Neural progenitor cell (in vitro differentiated cells): ENCODE results near the gene CCDC85C. TPM values are rescaled to one million over a fixed set of nuclear protein-coding genes. Genes with fewer than 3 reads are reported as not detected.

Source experiments
- DNase-seq: peaks from one replicate; pipeline ENCODE4 v3.0.0-alpha.2; 2016; ENCODE audit warnings: low spot score
- H2AFZ ChIP-seq: fragments of 200-600 bp; sonication (generic); replicated peaks from 2 replicates; pipeline ENCODE4 v1.6.1; 2016; ENCODE audit warnings: antibody characterized with exemption
- H3F3A ChIP-seq: fragments of 200-600 bp; sonication (generic); 2 replicates; pipeline ENCODE4 v1.6.1; 2016; ENCODE audit warnings: antibody characterized with exemption, low read depth
- H3K27ac ChIP-seq: fragments of 200-600 bp; sonication (generic); 2 replicates; pipeline ENCODE4 v1.5.1; 2016; ENCODE audit warnings: mild to moderate bottlenecking
- H3K27me3 ChIP-seq: fragments of 200-600 bp; sonication (generic); 2 replicates; pipeline ENCODE4 v1.6.1; 2016; ENCODE audit warnings: mild to moderate bottlenecking, moderate library complexity
- H3K36me3 ChIP-seq: fragments of 200-600 bp; sonication (generic); 2 replicates; pipeline ENCODE4 v1.5.1; 2016
- H3K4me1 ChIP-seq: fragments of 200-600 bp; sonication (generic); 2 replicates; pipeline ENCODE4 v1.6.1; 2016; ENCODE audit warnings: mixed run types
- H3K4me2 ChIP-seq: fragments of 200-600 bp; sonication (generic); 2 replicates; pipeline ENCODE4 v1.6.1; 2016
- H3K4me3 ChIP-seq: fragments of 200-600 bp; sonication (generic); 2 replicates; pipeline ENCODE4 v1.5.1; 2016
- H3K79me2 ChIP-seq: fragments of 200-600 bp; sonication (generic); 2 replicates; pipeline ENCODE4 v1.6.1; 2016; ENCODE audit warnings: low read depth
- H3K9ac ChIP-seq: fragments of 200-600 bp; sonication (generic); 2 replicates; pipeline ENCODE4 v1.6.1; 2016
- H3K9me3 ChIP-seq: fragments of 200-600 bp; sonication (generic); 2 replicates; pipeline ENCODE4 v1.5.1; 2016; ENCODE audit warnings: low read depth
- H4K20me1 ChIP-seq: fragments of 200-600 bp; sonication (generic); 2 replicates; pipeline ENCODE4 v1.6.1; 2016; ENCODE audit warnings: low read depth
- H3K27ac Mint-ChIP-seq: 3 replicates; pipeline ENCODE4 v1.8.0; 2021; ENCODE audit warnings: mixed read lengths
- H3K27me3 Mint-ChIP-seq: 2 replicates; pipeline ENCODE4 v1.8.0; 2022; ENCODE audit warnings: low read depth, mild to moderate bottlenecking, inconsistent platforms, moderate library complexity, mixed read lengths; ENCODE audit not compliant: insufficient read depth
- H3K36me3 Mint-ChIP-seq: 3 replicates; pipeline ENCODE4 v1.8.0; 2021; ENCODE audit warnings: mixed read lengths
- H3K4me1 Mint-ChIP-seq: 3 replicates; pipeline ENCODE4 v1.8.0; 2021; ENCODE audit warnings: mixed read lengths
- H3K4me3 Mint-ChIP-seq: 3 replicates; pipeline ENCODE4 v1.8.0; 2021; ENCODE audit warnings: mild to moderate bottlenecking, moderate library complexity, mixed read lengths
- H3K9me3 Mint-ChIP-seq: 3 replicates; pipeline ENCODE4 v1.8.0; 2020; ENCODE audit warnings: mixed read lengths
- EZH2 ChIP-seq: fragments of 200-600 bp; sonication (generic); IDR thresholded peaks from 2 replicates; pipeline ENCODE4 v1.6.1; 2017; ENCODE audit warnings: antibody characterized with exemption, mild to moderate bottlenecking, moderate library complexity
- EZH2phosphoT487 ChIP-seq: fragments of 200-600 bp; sonication (generic); IDR thresholded peaks from 2 replicates; pipeline ENCODE4 v1.6.1; 2017; ENCODE audit warnings: antibody characterized with exemption
- total RNA-seq: library from RNA; depleted of rRNA; stranded (reverse); fragments of >200 nt; gene quantifications from 2 replicates; pipeline ENCODE4 v1.2.3, GENCODE V29; 2015; ENCODE audit warnings: low replicate concordance
- TF ChIP-seq, protein P1 (sequence below): fragments of 200-600 bp; sonication (generic); IDR thresholded peaks from 2 replicates; pipeline ENCODE4 v1.5.1; 2017; ENCODE audit warnings: antibody characterized with exemption, mild to moderate bottlenecking

The CCDC85C gene
- total RNA-seq, 1 donor from 2014 or later, result 19.0 TPM

DNA sequence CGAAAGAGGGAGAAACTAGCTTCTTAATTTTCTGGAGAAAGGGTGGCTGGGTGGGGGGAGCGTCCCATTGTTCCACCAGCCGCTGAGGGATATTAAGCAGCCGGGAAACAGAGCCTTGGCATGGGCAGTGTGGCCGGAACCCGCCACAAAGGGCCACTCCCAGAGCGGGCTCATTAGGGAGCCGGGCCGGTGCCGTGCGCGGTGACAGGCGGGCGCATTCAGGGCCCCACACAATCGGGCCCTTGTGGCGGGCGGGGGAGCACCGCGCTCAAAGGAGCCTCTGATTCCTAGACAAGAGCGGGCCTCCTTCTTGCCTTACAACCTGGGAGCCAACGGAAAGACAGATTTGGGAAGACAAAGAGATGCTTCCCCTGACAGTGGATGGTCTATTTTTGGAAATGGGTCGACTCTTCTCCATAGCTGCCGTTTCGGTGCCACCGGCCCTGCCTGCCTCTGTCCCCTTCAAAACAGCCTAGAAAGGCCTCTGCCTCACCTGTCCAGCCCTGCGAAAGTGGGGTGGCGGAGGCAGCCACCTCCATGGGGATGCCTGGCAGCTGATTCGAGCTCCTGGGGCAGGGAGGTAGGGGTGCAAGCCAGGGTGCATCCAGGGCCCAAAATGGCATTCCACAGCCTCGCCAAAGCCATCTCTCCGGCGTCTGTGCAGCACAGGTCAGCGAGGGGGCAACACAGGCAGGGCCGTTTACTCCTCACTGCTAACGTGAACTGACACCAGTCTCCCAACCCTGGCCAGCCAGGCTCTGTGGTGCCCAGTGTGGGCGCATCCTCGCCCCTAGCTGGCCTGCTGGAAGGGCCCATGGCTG is 10.9 kb downstream of the CCDC85C start:
- Histone ChIP-seq H2AFZ (no peak overlapping the region), H3K9ac (no peak overlapping the region), H3F3A (peaks cover 22% of the 10 kb centered on the region), H3K4me2 (peak overlapping the region; percentile 51), H3K4me3 (no peak overlapping the region), H3K9me3 (no peaks in the 10 kb centered on the region), H4K20me1 (peaks cover 100% of the 10 kb centered on the region), H3K36me3 (no peaks in the 10 kb centered on the region), H3K4me1 (peaks cover 31% of the 10 kb centered on the region), H3K27me3 (no peaks in the 10 kb centered on the region), H3K27ac (no peak overlapping the region), H3K79me2 (peaks cover 100% of the 10 kb centered on the region)
- peaks cover 46% of the 10 kb centered on the region for H3K4me1 Mint-ChIP-seq
- no peak for TF ChIP-seq EZH2phosphoT487
- TF ChIP-seq EZH2, result no peak
- TF ChIP-seq, protein P1, sequence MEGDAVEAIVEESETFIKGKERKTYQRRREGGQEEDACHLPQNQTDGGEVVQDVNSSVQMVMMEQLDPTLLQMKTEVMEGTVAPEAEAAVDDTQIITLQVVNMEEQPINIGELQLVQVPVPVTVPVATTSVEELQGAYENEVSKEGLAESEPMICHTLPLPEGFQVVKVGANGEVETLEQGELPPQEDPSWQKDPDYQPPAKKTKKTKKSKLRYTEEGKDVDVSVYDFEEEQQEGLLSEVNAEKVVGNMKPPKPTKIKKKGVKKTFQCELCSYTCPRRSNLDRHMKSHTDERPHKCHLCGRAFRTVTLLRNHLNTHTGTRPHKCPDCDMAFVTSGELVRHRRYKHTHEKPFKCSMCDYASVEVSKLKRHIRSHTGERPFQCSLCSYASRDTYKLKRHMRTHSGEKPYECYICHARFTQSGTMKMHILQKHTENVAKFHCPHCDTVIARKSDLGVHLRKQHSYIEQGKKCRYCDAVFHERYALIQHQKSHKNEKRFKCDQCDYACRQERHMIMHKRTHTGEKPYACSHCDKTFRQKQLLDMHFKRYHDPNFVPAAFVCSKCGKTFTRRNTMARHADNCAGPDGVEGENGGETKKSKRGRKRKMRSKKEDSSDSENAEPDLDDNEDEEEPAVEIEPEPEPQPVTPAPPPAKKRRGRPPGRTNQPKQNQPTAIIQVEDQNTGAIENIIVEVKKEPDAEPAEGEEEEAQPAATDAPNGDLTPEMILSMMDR, result no peak
- H3K9me3 Mint-ChIP-seq, result no peaks in the 10 kb centered on the region
- no peak overlapping the region for H3K4me3 Mint-ChIP-seq
- peaks cover 2% of the 10 kb centered on the region for H3K27me3 Mint-ChIP-seq
- DNase-seq, result peak; percentile 56
- no peak overlapping the region for H3K27ac Mint-ChIP-seq
- H3K36me3 Mint-ChIP-seq, result no peaks in the 10 kb centered on the region

DNA sequence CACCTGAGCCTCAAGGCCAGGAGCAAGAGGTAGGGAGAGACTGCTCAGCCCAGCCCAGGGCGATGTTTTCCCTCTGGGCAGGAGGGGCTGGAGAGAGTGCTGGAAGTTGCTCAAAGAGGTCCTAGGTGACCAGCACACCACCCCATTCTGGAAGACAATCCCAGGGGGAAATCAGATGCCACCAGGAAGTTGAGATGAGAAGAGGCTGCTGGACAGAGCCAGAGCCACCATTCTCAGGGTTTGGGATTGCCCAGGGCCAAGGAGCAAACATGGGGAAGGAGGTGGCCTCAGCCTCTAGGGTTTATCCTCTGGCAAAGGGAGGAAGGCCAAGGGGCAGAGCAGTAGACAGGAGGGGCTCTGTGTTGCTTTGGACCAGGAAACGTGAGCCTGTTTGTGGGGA is 11.6 kb downstream of the CCDC85C start:
- Histone ChIP-seq H3K4me2 (peak overlapping the region; percentile 51), H3K27ac (no peak overlapping the region), H3K79me2 (peaks cover 100% of the 10 kb centered on the region), H3K4me3 (no peak overlapping the region), H3F3A (peaks cover 22% of the 10 kb centered on the region), H3K4me1 (peaks cover 30% of the 10 kb centered on the region), H3K9me3 (no peaks in the 10 kb centered on the region), H3K9ac (no peak overlapping the region), H2AFZ (no peak overlapping the region), H3K36me3 (no peaks in the 10 kb centered on the region), H3K27me3 (no peaks in the 10 kb centered on the region), H4K20me1 (peaks cover 100% of the 10 kb centered on the region)
- Mint-ChIP-seq H3K4me3 (no peak overlapping the region), H3K27me3 (peaks cover 3% of the 10 kb centered on the region), H3K4me1 (peaks cover 45% of the 10 kb centered on the region), H3K27ac (no peak overlapping the region), H3K9me3 (no peaks in the 10 kb centered on the region), H3K36me3 (no peaks in the 10 kb centered on the region)
- no peak for DNase-seq
- no peak for TF ChIP-seq EZH2phosphoT487

DNA sequence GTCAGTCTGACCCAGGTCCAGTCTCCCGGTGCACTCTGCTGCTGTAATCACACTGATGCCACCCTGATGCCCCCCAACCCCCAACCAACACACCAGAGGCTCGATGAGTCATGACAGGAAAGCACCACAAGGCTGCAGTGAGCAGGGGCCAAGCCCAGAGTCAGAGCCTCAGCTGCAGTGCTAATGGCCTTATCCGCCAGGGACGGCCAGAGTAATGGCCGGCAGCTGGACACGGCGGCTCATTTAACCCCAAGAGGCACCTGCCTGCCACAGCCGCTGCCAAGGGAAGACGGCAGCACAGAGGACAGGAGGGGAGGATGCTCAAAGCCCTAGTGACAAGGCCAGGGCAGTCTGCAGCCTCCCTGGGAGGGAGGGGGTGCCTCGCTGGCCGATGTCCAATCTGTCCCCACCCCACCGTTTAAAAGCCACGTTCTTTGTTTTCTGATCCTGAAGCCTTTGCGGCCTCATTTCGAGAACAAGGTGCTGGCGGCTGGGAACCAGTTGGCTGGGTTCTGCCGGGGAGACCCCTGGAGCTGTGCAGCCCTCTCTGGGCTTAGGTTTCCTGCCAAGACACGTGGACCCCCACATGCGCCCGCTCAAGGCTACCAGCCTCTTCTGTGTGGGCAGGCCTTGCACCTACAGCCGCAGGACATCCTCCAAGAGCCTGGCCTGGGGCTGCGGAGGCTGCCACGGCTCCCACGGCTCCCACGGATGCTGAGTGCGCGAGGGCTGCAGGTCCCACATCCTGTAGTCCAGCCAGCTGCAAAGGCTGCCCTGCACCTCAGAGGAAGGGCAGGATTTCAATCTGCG is 13.1 kb downstream of the CCDC85C start:
- no peaks in the 10 kb centered on the region for H3K36me3 ChIP-seq
- no peaks in the 10 kb centered on the region for H3K9me3 Mint-ChIP-seq
- peaks cover 49% of the 10 kb centered on the region for H3K4me1 Mint-ChIP-seq
- H3K27me3 ChIP-seq, result no peaks in the 10 kb centered on the region
- peaks cover 100% of the 10 kb centered on the region for H3K79me2 ChIP-seq
- TF ChIP-seq, protein P1, result no peak
- H3K9me3 ChIP-seq, result no peaks in the 10 kb centered on the region
- H3K36me3 Mint-ChIP-seq, result no peaks in the 10 kb centered on the region
- no peak overlapping the region for H3K9ac ChIP-seq
- DNase-seq, result no peak
- no peak overlapping the region for H3K4me2 ChIP-seq
- H3K27me3 Mint-ChIP-seq, result peaks cover 3% of the 10 kb centered on the region
- no peak overlapping the region for H3K4me3 Mint-ChIP-seq
- peaks cover 30% of the 10 kb centered on the region for H3K4me1 ChIP-seq
- H3K27ac ChIP-seq, result no peak overlapping the region
- peaks cover 100% of the 10 kb centered on the region for H4K20me1 ChIP-seq
- peak overlapping the region; percentile 70 for H3K27ac Mint-ChIP-seq
- H3K4me3 ChIP-seq, result no peak overlapping the region
- no peak overlapping the region for H2AFZ ChIP-seq
- H3F3A ChIP-seq, result peaks cover 22% of the 10 kb centered on the region
